T-helper 2 cell treated with Interferon-gamma antibody and Interleukin-4, amounts not matched to agents 5 μg/mL and 100 μg/mL, for 36 hours (primary cell): ENCODE data around the gene COL24A1.
"Not testable (repeated sequence)": the region's sequence is repeated elsewhere in the genome, so short reads cannot be mapped to it uniquely, and the experiment has no call there.

ENCODE experiments used
- DNase-seq: peaks from one replicate; pipeline ENCODE4 v3.0.0; 2021; ENCODE audit warnings: low spot score
- H3K27ac Mint-ChIP-seq: one replicate; pipeline ENCODE4 v1.8.0; 2021; ENCODE audit warnings: mild to moderate bottlenecking, mixed read lengths
- H3K27me3 Mint-ChIP-seq: one replicate; pipeline ENCODE4 v1.8.0; 2021; ENCODE audit warnings: low read depth, mixed read lengths
- H3K36me3 Mint-ChIP-seq: one replicate; pipeline ENCODE4 v1.8.0; 2021; ENCODE audit warnings: low read depth, mixed read lengths
- H3K4me1 Mint-ChIP-seq: one replicate; pipeline ENCODE4 v1.8.0; 2021; ENCODE audit warnings: low read depth, mixed read lengths
- H3K4me3 Mint-ChIP-seq: one replicate; pipeline ENCODE4 v1.8.0; 2022; ENCODE audit warnings: mild to moderate bottlenecking, moderate library complexity, mixed read lengths
- H3K9me3 Mint-ChIP-seq: one replicate; pipeline ENCODE4 v1.8.0; 2021; ENCODE audit warnings: mixed read lengths

Gene COL24A1

GRCh38 chr1:86082183-86082582, 74.4 kb downstream of the COL24A1 start:
- Mint-ChIP-seq H3K36me3 (no peaks in the 10 kb centered on the region), H3K27ac (no peak overlapping the region), H3K27me3 (no peaks in the 10 kb centered on the region)

DNA sequence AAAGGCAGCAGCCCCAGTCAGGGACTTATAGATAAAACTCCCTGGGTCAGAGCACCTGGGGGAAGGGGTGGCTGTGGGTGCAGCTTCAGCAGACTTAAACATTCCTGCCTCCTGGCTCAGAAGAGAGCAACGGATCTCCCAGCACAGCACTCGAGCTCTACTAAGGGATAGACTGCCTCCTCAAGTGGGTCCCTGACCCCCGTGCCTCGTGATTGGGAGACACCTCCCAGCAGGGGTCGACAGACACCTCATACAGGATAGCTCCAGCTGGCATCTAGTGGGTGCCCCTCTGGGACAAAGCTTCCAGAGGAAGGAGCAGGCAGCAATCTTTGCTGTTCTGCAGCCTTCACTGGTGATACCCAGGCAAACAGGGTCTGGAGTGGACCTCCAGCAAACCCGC, 84.1 kb downstream of the COL24A1 start:
- not testable (repeated sequence) for H3K27ac Mint-ChIP-seq, H3K36me3 Mint-ChIP-seq, H3K9me3 Mint-ChIP-seq, H3K27me3 Mint-ChIP-seq, H3K4me3 Mint-ChIP-seq, DNase-seq, H3K4me1 Mint-ChIP-seq

More at GRCh38 chr1:86082183-86082582, 74.4 kb downstream of the COL24A1 start:
- H3K4me3 Mint-ChIP-seq = no peak overlapping the region
- no peaks in the 10 kb centered on the region for H3K9me3 Mint-ChIP-seq
- no peaks in the 10 kb centered on the region for H3K4me1 Mint-ChIP-seq
- no peak for DNase-seq

GRCh38 chr1:86071870-86072269, 84.7 kb downstream of the COL24A1 start:
- H3K36me3 Mint-ChIP-seq, DNase-seq, H3K27ac Mint-ChIP-seq, H3K4me3 Mint-ChIP-seq, H3K27me3 Mint-ChIP-seq, H3K9me3 Mint-ChIP-seq, H3K4me1 Mint-ChIP-seq: not testable (repeated sequence)

- DNase-seq = no peak
- Mint-ChIP-seq H3K27ac (no peak overlapping the region), H3K4me1 (no peaks in the 10 kb centered on the region), H3K4me3 (no peak overlapping the region), H3K9me3 (no peaks in the 10 kb centered on the region), H3K36me3 (no peaks in the 10 kb centered on the region), H3K27me3 (no peaks in the 10 kb centered on the region)
Observed at GRCh38 chr1:86069757-86070145, 86.8 kb downstream of the COL24A1 start.

DNA sequence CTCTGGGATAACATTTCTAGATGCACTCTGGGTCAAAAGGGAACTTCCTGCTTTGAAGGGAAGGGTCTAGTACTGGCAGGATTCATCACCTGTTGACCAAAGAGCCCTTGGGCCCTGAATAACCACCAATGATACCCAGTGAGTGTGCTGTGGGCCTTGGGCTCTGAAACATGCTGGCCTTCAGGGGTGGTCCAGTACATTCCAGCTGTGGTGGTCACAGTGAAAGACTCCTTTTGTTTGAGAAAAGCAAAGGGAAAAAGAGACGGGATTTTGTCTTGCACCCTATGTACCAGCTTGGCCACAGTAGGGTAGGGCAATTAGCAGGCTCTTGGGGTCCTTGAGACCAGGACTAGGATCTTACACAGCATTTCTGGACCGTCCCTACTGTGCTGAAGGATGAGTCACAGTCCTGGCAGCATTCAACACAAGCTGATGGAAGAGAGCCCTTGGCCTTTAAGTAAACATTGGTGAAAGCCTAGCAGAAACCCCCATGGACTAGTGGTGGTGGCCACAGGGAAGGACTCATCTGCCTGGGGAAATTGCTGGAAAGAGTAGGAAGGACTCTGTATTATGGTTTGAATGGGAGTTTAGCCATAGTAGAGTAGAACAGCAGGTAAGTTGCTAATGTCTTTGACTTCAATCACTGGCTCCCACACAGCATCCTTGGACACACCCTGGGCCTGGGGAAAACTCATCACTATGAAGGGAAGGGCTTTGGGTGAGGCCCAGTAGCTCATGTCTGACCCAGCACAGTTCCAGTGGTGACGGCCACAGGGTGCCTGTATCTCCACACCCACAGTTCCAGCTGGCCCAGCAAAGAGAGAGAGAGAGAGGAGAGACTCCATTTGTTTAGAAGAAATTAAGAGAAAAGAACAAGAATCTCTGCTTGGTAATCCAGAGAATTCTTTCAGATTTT, 87.5 kb downstream of the COL24A1 start:
- Mint-ChIP-seq H3K4me3 (no peak overlapping the region), H3K27ac (no peak overlapping the region), H3K4me1 (no peaks in the 10 kb centered on the region), H3K9me3 (no peaks in the 10 kb centered on the region), H3K27me3 (no peaks in the 10 kb centered on the region), H3K36me3 (no peaks in the 10 kb centered on the region)
- DNase-seq = no peak

- no peaks in the 10 kb centered on the region for H3K27me3 Mint-ChIP-seq
- no peak overlapping the region for H3K4me3 Mint-ChIP-seq
- no peak for DNase-seq
- H3K36me3 Mint-ChIP-seq = no peaks in the 10 kb centered on the region
- no peaks in the 10 kb centered on the region for H3K4me1 Mint-ChIP-seq
- H3K9me3 Mint-ChIP-seq = no peaks in the 10 kb centered on the region
- no peak overlapping the region for H3K27ac Mint-ChIP-seq
Observed at GRCh38 chr1:86068271-86068721, 88.3 kb downstream of the COL24A1 start.

DNA sequence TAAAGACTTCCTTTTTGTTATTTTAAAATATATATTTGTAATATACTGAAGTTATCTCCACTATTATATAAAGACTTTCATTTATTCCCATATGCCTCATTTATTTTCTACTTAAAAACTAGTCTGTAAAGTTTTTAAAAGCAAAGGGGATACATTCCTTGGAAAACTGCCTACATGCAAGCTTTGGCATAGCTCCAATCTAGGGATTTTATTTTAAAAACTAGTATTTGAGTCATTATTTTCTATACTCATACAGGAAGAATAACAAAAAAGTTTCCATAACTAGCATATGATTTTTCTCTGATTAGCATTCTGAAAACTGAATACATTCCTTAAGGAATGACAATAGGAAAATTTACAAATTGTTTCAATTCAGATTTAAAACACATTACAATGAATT, 88.9 kb downstream of the COL24A1 start:
- H3K36me3 Mint-ChIP-seq = no peaks in the 10 kb centered on the region

DNA sequence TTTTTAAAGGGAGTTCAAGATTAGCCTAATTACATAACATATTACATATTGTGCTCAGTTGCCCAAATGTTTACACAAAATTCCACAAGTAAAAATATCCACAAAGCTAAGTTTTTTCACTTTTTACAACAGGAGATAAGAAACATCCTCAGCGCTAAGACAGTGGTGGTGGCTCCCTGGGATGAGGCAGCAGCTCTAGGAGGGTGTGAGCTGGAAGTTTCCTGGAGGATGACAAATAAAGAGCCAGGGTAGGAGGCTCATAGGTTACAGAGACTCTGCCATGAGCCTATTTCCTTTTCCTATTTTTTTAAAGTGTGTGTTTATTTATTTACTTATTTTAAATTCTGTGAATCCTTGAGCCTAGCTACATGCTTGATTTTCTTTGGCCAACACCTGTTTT, 91.7 kb downstream of the COL24A1 start:
- Mint-ChIP-seq H3K9me3 (no peaks in the 10 kb centered on the region), H3K36me3 (no peaks in the 10 kb centered on the region), H3K27me3 (no peaks in the 10 kb centered on the region), H3K27ac (no peak overlapping the region), H3K4me1 (no peaks in the 10 kb centered on the region), H3K4me3 (no peak overlapping the region)
- no peak for DNase-seq

More for the DNA sequence above, 88.9 kb downstream of the COL24A1 start:
- Mint-ChIP-seq H3K4me1 (no peaks in the 10 kb centered on the region), H3K27me3 (no peaks in the 10 kb centered on the region), H3K27ac (no peak overlapping the region), H3K4me3 (no peak overlapping the region), H3K9me3 (no peaks in the 10 kb centered on the region)
- DNase-seq = no peak

- no peaks in the 10 kb centered on the region for H3K4me1 Mint-ChIP-seq
- H3K36me3 Mint-ChIP-seq = no peaks in the 10 kb centered on the region
- H3K9me3 Mint-ChIP-seq = no peaks in the 10 kb centered on the region
- DNase-seq = no peak
- no peak overlapping the region for H3K27ac Mint-ChIP-seq
- H3K27me3 Mint-ChIP-seq = no peaks in the 10 kb centered on the region
- H3K4me3 Mint-ChIP-seq = no peak overlapping the region
Observed at GRCh38 chr1:86063721-86064120, 92.9 kb downstream of the COL24A1 start.

- no peak overlapping the region for H3K27ac Mint-ChIP-seq
- no peak for DNase-seq
- H3K4me3 Mint-ChIP-seq = no peak overlapping the region
- H3K4me1 Mint-ChIP-seq = no peaks in the 10 kb centered on the region
- no peaks in the 10 kb centered on the region for H3K36me3 Mint-ChIP-seq
- no peaks in the 10 kb centered on the region for H3K27me3 Mint-ChIP-seq
- H3K9me3 Mint-ChIP-seq = no peaks in the 10 kb centered on the region
Observed at GRCh38 chr1:86062453-86062852, 94.1 kb downstream of the COL24A1 start.

DNA sequence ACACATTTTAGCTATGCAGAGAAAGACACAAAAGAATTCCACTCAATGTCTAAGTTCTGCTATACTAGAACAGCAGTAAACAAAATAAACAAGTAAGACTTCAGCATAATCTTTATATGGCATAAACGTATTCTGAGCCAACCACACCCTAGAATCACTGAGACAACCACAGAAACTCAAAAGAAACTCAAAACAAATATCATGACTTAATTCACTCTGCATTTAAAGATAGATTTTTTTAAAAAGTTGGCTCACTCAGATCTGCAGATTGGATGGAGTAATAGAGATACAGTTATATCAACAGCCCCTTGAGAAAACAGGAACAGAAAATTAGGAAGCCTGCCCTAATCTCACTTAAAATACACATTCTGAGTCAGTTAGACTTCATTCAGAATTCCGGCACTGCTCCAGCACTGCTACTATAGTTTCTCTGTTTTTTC, 95.0 kb downstream of the COL24A1 start:
- DNase-seq = no peak
- Mint-ChIP-seq H3K36me3 (no peaks in the 10 kb centered on the region), H3K27ac (no peak overlapping the region), H3K4me3 (no peak overlapping the region), H3K27me3 (no peaks in the 10 kb centered on the region), H3K4me1 (no peaks in the 10 kb centered on the region), H3K9me3 (no peaks in the 10 kb centered on the region)

DNA sequence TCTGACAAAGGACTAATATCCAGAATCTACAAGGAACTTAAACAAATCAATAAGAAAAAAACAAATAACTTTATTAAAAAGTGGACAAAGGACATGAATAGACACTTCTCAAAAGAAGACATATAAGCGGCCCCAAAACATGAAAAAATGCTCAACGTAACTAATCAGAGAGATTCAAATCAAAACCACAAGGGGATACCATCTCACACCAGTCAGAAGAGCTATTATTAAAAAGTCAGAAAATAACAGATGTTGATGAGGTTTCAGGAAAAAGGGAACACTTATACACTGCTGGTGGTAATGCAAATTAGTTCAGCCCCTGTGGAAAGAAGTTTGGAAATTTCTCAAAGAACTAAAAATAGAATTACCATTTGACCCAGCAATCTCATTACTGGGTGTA, 102.2 kb downstream of the COL24A1 start:
- Mint-ChIP-seq H3K27me3 (no peaks in the 10 kb centered on the region), H3K36me3 (no peaks in the 10 kb centered on the region), H3K4me1 (no peaks in the 10 kb centered on the region), H3K27ac (no peak overlapping the region), H3K9me3 (no peaks in the 10 kb centered on the region), H3K4me3 (no peak overlapping the region)
- no peak for DNase-seq

- Mint-ChIP-seq H3K9me3 (no peaks in the 10 kb centered on the region), H3K4me1 (no peaks in the 10 kb centered on the region), H3K4me3 (no peak overlapping the region), H3K27ac (no peak overlapping the region), H3K36me3 (no peaks in the 10 kb centered on the region), H3K27me3 (no peaks in the 10 kb centered on the region)
- DNase-seq = no peak
Observed at GRCh38 chr1:86052948-86053698, 103.4 kb downstream of the COL24A1 start.

GRCh38 chr1:86035101-86035500, 121.5 kb downstream of the COL24A1 start:
- Mint-ChIP-seq H3K36me3 (no peaks in the 10 kb centered on the region), H3K9me3 (no peaks in the 10 kb centered on the region), H3K27ac (no peak overlapping the region), H3K4me3 (no peak overlapping the region), H3K4me1 (no peaks in the 10 kb centered on the region), H3K27me3 (no peaks in the 10 kb centered on the region)
- DNase-seq = no peak
